ENCODE data around the gene TMEM130. TPM values are rescaled to one million over a fixed set of nuclear protein-coding genes. Genes with fewer than 3 reads are reported as not detected.

The TMEM130 gene, protein sequence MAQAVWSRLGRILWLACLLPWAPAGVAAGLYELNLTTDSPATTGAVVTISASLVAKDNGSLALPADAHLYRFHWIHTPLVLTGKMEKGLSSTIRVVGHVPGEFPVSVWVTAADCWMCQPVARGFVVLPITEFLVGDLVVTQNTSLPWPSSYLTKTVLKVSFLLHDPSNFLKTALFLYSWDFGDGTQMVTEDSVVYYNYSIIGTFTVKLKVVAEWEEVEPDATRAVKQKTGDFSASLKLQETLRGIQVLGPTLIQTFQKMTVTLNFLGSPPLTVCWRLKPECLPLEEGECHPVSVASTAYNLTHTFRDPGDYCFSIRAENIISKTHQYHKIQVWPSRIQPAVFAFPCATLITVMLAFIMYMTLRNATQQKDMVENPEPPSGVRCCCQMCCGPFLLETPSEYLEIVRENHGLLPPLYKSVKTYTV
- total RNA-seq: 0.44 and 1.7 TPM in 2 replicates

DNA sequence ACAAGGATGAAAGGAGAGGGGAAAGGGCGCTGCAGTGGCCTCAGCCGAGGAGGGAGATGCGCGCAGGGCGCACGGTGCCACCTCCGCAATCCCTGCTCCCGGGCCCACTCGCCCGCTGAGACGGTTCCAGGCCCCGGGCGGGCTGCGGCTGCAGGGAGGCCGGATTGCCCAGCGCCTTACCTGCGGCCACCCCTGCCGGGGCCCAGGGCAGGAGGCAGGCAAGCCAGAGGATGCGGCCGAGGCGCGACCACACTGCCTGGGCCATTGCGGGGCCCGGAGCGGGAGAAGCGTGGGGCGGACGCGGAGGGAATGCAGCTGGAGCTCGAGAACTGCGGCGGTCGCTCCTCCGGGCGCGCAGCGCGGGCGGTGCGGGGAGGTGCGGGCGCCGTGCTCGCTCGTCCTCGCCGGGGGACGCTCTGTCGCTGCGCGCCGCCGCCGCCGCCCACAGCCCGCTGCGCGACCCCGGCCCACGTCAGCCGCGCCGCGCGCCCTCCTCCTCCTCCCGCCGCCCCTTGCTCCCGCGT, at the start of gene TMEM130:
Gene TMEM130 (minus strand): TSS at position 418 of the 524 bp plus-strand sequence. CDS start 153 bp downstream, at position 265.

DNA sequence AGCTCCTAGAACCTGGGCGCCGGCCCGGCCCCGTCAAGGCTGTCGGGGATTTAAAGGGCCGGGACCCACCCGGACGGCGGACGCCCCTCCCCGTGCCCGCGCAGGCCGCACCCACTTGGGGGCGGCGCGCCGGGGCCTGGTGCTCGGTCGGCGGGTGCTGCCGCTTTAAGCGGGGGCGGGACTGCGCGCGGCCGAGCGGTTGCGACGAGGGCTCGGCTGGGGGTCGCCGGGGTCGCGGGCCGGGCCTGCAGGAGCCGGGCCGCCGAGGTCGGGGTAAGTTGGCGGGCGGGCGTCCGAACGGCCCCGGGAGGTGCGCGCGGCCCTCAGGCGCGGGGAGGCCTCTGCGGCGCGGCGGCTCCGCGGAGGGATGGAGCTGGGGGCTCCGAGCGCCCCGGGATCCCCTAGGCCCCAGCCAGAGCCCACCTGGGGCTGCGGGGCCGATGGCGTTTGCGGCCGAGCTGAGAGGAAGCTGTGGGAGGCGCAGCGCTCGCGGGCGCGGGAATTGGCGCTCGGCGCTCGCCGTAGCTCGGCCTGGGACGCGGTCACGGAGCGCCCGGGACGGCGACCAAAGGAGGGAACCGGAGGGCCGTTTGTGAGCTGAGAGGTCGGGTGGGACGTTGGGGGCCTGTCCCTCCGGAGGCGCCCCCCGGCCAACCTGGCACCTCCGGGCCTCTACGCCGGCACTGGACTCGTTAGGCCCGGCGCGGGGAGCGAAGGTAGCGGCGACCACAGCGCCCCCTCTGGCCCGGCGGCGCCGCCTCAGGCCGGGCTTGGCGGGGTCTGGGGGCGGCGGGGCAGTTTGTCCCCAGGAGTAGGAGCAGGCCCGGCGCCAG, 8.8 kb upstream of the TMEM130 start, which contains the start of gene TRRAP:
Gene TRRAP (plus strand): TSS at position 168 of the 833 bp plus-strand sequence. CDS start 2,619 bp downstream, outside the sequence.

Other genes starting within 250 kb of the TMEM130 start
- 25.3 and 28.4 TPM in 2 replicates for gene TRRAP, start 8.5 kb upstream of the TMEM130 start, total RNA-seq